Stimulated activated CD4-positive, alpha-beta T cell treated with anti-CD3 and anti-CD28 coated beads, TNF-alpha, amount 100 ng/mL, for 1 hour (primary cell): ENCODE data around the gene LCT.
"Not testable (repeated sequence)": the region's sequence is repeated elsewhere in the genome, so short reads cannot be mapped to it uniquely, and the experiment has no call there.

ENCODE experiments used
- DNase-seq, 3 donors: peaks; one replicate each; pipeline ENCODE4 v3.0.0-alpha.2; 2020; ENCODE audit warnings: low read depth in 3 of 3, low spot score in 1 of 3

LCT gene

GRCh38 chr2:135832891-135833290 is 4.1 kb downstream of the LCT start:
- DNase-seq, result no peak

GRCh38 chr2:135831180-135831812 is 5.7 kb downstream of the LCT start:
- no peak for DNase-seq

DNA sequence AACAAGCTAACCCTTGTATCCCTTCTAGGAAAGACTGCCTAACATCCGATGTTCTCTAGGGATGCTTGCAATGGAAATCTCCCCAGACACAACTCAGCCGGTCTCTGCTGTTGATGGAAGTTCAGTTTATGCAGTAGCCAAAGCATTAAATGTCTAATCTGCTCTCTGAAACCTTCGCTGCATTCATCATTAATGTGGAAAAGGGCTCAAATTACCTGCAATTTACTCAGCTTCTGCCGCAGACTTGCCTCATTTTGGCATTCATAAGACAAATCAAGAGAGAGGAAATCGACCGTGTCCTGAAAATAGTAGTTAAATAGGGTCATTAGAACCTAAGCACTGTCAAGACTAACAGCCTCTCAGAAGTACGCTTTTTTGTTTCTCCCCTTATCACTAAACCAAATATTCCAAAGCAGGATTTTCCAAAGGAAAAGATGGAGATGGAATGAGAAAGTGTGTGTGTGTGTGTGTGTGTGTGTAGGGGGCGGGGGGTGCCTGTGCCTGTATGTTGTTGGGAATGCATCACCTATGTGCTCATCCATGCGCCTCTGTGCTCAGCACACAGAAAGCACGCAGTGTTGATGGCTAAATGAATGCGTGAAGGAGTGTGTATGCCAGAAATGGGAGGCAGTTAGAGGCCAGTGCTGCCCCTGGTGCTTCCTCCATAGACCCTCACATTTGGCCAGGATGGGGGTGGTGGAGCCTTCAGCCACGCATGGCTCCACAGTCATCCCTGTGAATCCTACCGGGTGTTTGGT is 7.4 kb downstream of the LCT start:
- DNase-seq, result no peak

DNA sequence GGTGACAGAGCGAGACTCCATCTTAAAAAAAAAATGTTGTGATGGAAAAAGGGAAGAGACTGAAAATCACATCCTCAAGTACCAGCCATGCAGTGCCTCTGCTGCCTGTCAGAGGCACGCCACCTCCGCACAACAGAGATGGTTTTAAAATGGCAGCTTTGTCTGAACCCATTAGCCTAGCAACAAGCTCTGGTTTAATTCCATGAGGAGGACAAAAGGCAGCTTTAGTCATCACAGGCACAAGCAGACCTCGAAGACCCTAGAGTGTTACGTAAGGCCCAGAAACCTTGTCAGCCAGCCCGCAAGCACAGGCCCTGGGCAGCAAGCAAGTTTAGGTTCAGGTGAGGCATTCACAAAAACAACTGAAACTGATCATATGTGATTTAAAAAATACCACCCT is 10.4 kb downstream of the LCT start:
- no peak for DNase-seq

DNA sequence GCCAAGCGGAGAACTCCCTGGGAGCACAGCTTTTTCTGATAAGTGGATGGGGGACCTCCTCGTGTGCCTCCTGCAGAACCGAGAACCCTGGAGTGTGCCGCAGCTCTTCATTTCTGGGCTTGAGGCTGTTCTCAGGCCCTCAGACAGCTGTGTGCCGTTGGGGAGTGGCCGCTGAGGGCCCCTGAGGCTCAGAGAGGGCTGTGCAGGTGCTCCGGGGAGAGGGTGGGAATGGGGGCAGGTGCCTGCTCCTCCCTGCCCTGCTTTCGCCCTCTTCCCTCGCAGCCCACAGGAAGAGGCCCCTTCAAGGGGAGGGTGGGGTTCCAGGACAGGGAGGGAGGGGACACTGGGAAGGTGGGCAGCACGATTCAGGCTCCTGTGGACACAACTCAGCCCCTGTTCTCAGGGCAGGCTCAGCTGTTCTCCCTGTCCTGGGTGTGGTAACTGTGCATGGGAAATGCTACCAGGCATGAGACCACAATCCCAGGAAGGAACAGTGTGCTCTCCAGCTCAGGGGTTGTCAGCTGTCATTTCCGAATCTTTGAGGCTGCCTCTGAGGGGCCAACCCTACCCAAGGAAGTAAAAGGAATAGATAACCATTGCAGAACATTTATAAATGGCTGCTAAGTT is 11.3 kb downstream of the LCT start:
- DNase-seq, result no peak

- no peak for DNase-seq
These were observed 11.9 kb downstream of the LCT start for GRCh38 chr2:135825131-135825530.

DNA sequence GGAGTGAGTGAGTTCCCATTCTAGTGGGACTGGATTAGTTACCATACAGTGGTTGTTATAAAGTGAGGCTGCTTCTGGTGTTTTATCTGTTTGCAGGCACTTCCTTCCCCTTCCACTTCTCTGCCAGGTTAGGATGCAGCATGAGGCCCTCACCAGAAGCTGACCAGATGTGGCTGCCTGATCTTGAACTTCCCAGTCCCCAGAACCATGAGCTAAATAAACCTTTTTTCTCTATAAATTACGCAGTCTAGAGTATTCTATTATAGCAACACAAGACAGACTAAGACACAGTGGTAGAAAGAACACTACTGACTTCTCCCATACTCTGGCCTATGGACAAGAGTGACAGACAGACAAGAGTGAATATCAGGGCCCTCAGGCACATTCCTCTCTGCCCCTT is 14.1 kb downstream of the LCT start:
- no peak for DNase-seq

DNA sequence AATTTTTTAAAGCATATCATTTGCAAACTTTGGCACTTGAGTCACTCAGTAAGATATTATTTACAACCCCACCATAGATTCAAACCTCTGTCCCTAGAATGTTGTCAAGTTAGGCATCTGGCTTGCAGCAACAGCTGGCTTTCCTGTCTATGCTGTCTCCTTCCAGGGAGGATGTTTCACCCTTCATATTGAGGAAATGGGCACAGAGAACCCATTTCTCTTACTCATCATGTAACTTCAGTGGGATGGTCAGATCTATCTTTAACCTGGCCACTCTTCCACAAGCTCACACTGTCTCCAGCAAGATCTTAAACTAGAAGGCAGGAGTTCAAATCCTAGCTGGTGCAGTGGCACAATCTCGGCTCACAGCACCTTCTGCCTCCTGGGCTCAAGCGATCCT is 15.8 kb downstream of the LCT start:
- DNase-seq, result no peak

DNA sequence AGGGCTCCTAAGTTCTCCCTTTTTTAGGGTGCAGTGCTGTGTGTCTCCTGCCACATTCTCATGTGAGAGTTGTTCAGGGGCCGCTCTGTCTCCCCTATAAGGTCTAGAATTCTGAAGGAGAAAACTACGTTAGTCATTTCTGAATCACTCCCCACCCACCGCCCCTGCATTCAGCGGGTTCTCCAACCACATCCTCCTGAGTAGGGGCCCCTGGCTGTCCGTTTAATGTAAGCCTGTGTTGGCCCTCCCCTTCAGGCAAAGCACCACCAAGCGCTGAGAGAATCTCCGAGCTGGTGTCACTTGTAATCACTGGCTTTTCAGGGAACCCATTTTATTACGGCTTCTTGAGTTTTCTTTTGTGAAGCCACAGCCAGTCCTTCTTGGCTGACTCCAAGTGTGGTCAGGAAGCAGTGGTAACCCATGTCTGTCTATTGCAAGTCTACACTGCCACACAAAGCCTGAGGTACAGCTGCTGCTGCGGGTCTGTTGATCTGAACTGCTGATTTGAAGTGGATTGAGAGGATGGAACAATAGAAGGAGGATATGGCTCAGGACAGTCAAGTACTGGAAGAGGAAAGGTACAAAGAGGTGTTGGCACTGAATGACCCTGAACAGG is 16.9 kb downstream of the LCT start:
- peak in 2 of 3 donors; percentile 23 to 54 for DNase-seq

GRCh38 chr2:135818937-135819610 is 17.9 kb downstream of the LCT start:
- no peak for DNase-seq

GRCh38 chr2:135817951-135818350 is 19.0 kb downstream of the LCT start:
- no peak for DNase-seq

GRCh38 chr2:135817466-135817865 is 19.5 kb downstream of the LCT start:
- no peak for DNase-seq

DNA sequence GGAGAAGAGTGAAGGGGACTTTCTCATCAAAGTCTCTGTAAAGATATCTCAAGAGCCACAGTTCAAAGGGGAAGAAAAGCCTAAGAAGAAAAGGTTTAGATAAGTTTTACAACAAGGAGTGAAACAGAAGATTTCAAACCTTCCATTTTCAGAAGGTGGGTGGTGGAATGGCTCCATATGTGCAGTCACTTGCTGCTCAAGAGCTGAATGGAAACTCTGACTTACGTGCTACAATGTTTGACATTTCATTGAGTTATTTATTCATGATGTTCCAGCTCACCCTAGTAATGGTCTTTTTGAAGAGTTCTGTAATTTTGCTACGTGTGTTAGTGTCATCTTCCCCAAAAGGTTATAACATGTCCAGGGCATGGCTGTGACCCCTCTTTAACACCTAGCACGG is 21.7 kb downstream of the LCT start:
- no peak for DNase-seq

DNA sequence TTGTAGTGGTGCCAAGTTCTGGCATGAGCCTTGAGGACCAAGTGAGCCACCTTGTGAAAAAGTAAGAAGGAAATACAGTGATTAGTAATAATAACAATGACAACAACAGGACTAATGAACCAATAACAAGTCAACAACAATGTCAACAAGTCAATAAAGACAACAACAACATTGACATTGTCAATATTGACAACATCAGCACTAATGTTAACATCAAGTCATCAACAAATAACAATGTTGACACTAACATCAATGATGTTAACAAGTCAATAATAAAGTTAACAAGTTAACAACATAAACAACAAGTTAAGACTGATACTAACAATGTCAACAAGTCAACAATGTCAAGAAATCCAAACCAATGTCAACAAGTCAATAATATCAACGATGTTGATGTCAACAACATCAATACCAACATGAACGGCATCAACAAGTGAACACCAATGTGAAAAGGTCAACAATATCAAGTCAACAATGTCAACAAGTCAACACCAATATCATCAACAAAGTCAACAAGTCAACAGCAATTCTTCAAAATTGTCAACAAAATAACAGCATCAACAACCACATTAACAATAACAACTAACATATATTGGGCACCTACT is 24.0 kb downstream of the LCT start:
- no peak for DNase-seq

DNA sequence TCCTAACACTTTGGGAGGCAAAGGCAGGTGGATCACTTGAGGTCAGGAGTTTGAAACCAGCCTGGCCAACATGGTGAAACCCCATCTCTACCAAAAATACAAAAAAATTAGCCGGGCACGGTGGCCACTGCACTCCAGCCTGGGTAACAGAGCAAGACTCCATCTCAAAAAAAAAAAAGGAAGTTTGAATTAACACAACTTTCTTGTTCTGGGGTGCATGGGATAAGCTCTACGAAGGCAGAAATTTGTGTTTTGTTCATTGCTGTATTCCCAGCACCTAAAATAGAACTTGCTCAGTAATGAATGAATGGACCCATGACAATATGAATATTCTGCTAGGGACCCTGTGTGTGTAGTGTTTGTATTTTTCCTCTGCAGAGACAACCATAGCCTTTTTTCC is 29.1 kb downstream of the LCT start:
- DNase-seq, result not testable (repeated sequence)

GRCh38 chr2:135803278-135803677 is 33.7 kb downstream of the LCT start:
- no peak for DNase-seq

DNA sequence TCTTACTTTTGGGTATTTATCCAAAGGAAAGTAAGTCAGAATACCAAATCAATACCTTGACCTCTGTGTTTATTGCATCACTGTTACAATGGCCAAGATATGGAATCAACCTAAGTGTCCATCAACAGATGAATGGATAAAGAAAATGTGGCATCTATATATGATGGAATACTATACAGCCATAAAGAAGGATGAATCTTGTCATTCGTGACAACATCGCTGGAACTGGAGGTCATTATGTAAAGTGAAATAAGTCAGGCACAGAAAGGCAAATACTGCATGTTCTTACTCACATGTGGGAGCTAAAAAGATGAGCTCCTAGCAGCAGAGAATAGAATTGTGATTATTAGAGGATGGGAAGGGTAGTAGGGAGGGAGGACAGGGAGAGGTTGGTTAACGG is 34.6 kb downstream of the LCT start:
- no peak for DNase-seq

- no peak for DNase-seq
These were observed 36.2 kb downstream of the LCT start for GRCh38 chr2:135800513-135801460.

DNA sequence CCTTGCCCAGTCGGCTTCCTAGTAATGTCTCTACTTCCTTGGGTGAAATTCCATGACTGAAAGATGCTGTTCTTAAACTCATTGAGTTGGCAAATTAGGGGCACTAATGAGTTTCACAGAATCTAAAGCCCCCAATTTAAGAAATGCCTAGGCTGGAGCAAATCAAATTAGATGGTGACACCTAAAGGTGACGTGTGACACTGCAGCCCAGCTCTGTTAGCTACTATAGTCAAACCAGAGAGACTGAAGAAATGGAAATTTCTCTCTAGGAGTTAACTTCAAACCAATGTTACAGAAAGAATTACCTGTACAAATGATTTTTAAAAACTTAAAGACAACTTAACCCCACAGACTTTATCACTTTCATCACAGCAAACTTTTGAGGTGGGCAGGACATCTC is 37.2 kb downstream of the LCT start:
- DNase-seq, result no peak

DNA sequence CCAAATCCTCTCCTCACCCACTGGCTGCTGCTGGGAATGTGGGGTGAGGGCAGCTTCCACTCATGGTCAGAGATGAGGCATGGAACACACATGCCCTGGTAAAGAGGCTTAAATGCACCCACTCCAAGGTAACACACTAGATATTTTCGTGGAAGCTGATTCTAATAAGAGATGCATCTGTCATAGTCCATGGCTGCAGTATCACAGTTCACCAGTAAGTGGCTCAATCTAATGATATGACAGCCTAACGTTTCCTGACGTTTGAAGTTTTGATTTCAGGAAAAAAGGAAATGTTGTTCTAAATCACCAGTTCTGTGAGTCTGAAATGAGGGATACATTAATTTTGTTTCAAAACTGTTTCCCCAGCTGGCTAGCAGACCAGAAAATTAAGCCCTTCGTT is 38.2 kb downstream of the LCT start:
- no peak for DNase-seq
